Prostate gland (tissue), 2 donors: ENCODE results near the gene NDUFA11.

ENCODE experiments used
- POLR2AphosphoS5 ChIP-seq: sonication (generic); formaldehyde crosslinking; IDR thresholded peaks from one replicate; pipeline ENCODE4 v1.6.1; 2017; ENCODE audit warnings: antibody characterized with exemption
- TF ChIP-seq, protein P1 (sequence below), 4 experiments: fragments of 200-600 bp in 2 of 4; fragments of 450-650 bp in 2 of 4; sonication (generic) in 2 of 4; IDR thresholded peaks; 1 replicate in 3 of 4; 2 replicates in 1 of 4; pipeline ENCODE4 v1.5.1; 2016 to 2019; ENCODE audit warnings: antibody characterized with exemption in 4 of 4, mild to moderate bottlenecking in 2 of 4, moderate library complexity in 2 of 4

DNA sequence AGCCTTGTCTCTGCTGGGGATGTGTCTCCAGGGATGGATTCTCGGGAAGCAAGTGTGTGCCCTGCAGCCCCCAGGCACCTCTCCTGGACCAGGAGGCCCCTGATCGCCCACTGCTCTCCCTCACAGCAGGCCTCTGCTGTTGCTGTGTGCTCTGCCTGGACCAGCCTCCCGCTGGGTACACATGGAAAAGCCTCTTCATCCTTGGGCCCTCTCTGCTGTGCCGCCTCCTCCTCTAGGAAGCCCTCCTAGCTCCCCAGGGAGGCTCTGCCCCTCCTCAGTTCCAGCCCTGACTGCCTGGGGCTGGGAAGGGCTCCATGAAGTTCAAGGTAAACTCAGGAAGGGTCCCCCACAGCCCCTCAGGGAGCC, 12.0 kb downstream of the NDUFA11 start:
- TF ChIP-seq, protein P1, sequence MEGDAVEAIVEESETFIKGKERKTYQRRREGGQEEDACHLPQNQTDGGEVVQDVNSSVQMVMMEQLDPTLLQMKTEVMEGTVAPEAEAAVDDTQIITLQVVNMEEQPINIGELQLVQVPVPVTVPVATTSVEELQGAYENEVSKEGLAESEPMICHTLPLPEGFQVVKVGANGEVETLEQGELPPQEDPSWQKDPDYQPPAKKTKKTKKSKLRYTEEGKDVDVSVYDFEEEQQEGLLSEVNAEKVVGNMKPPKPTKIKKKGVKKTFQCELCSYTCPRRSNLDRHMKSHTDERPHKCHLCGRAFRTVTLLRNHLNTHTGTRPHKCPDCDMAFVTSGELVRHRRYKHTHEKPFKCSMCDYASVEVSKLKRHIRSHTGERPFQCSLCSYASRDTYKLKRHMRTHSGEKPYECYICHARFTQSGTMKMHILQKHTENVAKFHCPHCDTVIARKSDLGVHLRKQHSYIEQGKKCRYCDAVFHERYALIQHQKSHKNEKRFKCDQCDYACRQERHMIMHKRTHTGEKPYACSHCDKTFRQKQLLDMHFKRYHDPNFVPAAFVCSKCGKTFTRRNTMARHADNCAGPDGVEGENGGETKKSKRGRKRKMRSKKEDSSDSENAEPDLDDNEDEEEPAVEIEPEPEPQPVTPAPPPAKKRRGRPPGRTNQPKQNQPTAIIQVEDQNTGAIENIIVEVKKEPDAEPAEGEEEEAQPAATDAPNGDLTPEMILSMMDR (IDR thresholded peaks at IDR 0.05) = no peak
- no peak for TF ChIP-seq POLR2AphosphoS5
